Astrocyte (in vitro differentiated cells and primary cell): ENCODE results near the gene MBP.

Source experiments
- CTCF ChIP-seq: IDR thresholded peaks from 2 replicates; pipeline ENCODE4 v1.5.1; 2011; ENCODE audit warnings: low read depth, mild to moderate bottlenecking, inconsistent platforms, low read length, moderate library complexity; ENCODE audit not compliant: insufficient read depth
- EZH2 ChIP-seq: IDR thresholded peaks from 2 replicates; pipeline ENCODE4 v1.6.1; 2012; ENCODE audit warnings: mild to moderate bottlenecking, low read length, inconsistent platforms; ENCODE audit not compliant: insufficient read depth

GRCh38 chr18:76978616-76979015 is 154.0 kb downstream of the MBP start:
- TF ChIP-seq CTCF (no peak), EZH2 (no peak)
